HEK293T (cell line): Measurements from ENCODE around the gene KCNN4.
A peak's percentile ranks its signal among the peaks of the same experiment; 100 is the strongest.

Source experiments
- CTCF ChIA-PET: fragments of 350-600 bp; formaldehyde crosslinking; extraction: SDS; loops from one replicate; lab custom pipeline; 2021; ENCODE audit warnings: antibody characterized with exemption, inconsistent platforms; lab: Yijun Ruan, JAX
- POLR2A ChIA-PET: fragments of 350-600 bp; formaldehyde crosslinking; extraction: SDS; loops from one replicate; lab custom pipeline; 2020; ENCODE audit warnings: antibody characterized with exemption, inconsistent platforms; lab: Yijun Ruan, JAX
- DNase-seq: peaks from one replicate; pipeline ENCODE4 v3.0.0; 2012; ENCODE audit warnings: mixed read lengths; ENCODE audit errors: extremely low spot score
- ARNT ChIP-seq: fragments of 450-650 bp; IDR thresholded peaks from 2 replicates; pipeline ENCODE4 v1.6.1; 2017; ENCODE audit warnings: mild to moderate bottlenecking
- BHLHE40 ChIP-seq: fragments of 450-650 bp; IDR thresholded peaks from 2 replicates; pipeline ENCODE4 v1.6.1; 2016; ENCODE audit warnings: mild to moderate bottlenecking, moderate library complexity, borderline replicate concordance
- CTBP1 ChIP-seq: fragments of 450-650 bp; IDR thresholded peaks from 2 replicates; pipeline ENCODE4 v1.6.1; 2016; ENCODE audit warnings: borderline replicate concordance
- ELF4 ChIP-seq: fragments of 450-650 bp; IDR thresholded peaks from 2 replicates; pipeline ENCODE4 v1.6.1; 2017; ENCODE audit warnings: antibody characterized with exemption
- FOXA1 ChIP-seq: fragments of 450-650 bp; IDR thresholded peaks from 2 replicates; pipeline ENCODE4 v1.6.1; 2016; ENCODE audit warnings: mild to moderate bottlenecking
- FOXK2 ChIP-seq: fragments of 450-650 bp; IDR thresholded peaks from 2 replicates; pipeline ENCODE4 v1.6.1; 2016; ENCODE audit warnings: mild to moderate bottlenecking
- FOXM1 ChIP-seq: fragments of 450-650 bp; IDR thresholded peaks from 2 replicates; pipeline ENCODE4 v1.6.1; 2017; ENCODE audit warnings: mild to moderate bottlenecking, borderline replicate concordance
- HDGF ChIP-seq: fragments of 450-650 bp; IDR thresholded peaks from 2 replicates; pipeline ENCODE4 v1.6.1; 2017; ENCODE audit warnings: antibody characterized with exemption, borderline replicate concordance
- L3MBTL2 ChIP-seq: fragments of 450-650 bp; conservative IDR thresholded peaks from 2 replicates; pipeline ENCODE4 v1.6.1; 2016; ENCODE audit warnings: mild to moderate bottlenecking
- LEF1 ChIP-seq: fragments of 450-650 bp; IDR thresholded peaks from 2 replicates; pipeline ENCODE4 v1.6.1; 2017; ENCODE audit warnings: mild to moderate bottlenecking, borderline replicate concordance
- NFRKB ChIP-seq: fragments of 450-650 bp; IDR thresholded peaks from 2 replicates; pipeline ENCODE4 v1.6.1; 2016; ENCODE audit warnings: mild to moderate bottlenecking, moderate library complexity
- SP1 ChIP-seq: fragments of 450-650 bp; IDR thresholded peaks from 2 replicates; pipeline ENCODE4 v1.6.1; 2017
- SUZ12 ChIP-seq: fragments of 450-650 bp; IDR thresholded peaks from 2 replicates; pipeline ENCODE4 v1.6.1; 2016; ENCODE audit warnings: mild to moderate bottlenecking
- TARDBP ChIP-seq: fragments of 450-650 bp; IDR thresholded peaks from 2 replicates; pipeline ENCODE4 v1.6.1; 2016
- ZNF384 ChIP-seq: fragments of 450-650 bp; IDR thresholded peaks from 2 replicates; pipeline ENCODE4 v1.6.1; 2016
- TF ChIP-seq, protein P1 (sequence below): fragments of 450-650 bp; IDR thresholded peaks from 2 replicates; pipeline ENCODE4 v1.6.1; 2016

KCNN4 gene

DNA sequence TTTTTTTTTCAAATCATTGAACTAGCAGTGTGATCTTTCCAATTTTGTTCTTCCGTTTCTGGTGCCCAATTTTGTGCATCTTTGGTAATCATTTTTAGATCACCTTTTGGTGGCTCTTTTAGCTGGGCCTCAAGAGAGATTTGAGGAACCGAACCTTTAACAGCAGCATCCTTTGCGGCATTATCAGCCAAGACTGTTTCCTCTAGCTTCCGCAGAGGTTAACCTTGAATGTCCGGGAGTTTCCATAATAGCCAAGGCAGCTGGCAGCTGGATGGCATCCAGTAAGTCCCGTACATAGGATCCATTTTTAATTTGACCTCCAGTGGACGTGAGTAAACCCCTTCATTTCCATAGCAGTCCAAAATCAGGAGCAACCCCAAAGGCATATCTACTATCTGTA lies 55.3 kb downstream of the KCNN4 start:
- TF ChIP-seq HDGF (no peak), ELF4 (no peak), NFRKB (no peak), TARDBP (no peak), LEF1 (no peak), FOXA1 (no peak), ZNF384 (no peak), SUZ12 (no peak), ARNT (no peak)
- ChIA-PET CTCF (interaction anchor here (0.7 kb wide), 1 partner anchor 62 kb away, joined by 8 read pairs; no protein-coding TSS in a partner anchor), POLR2A (interaction anchor here (1.5 kb wide), 1 partner anchor 30 kb away, joined by 6 read pairs; the partner anchor contains the start of gene SMG9)
- DNase-seq = no peak

GRCh38 chr19:43724896-43725295 lies 55.9 kb downstream of the KCNN4 start:
- DNase-seq = no peak
- TF ChIP-seq CTBP1 = no peak
- TF ChIP-seq NFRKB = no peak
- TF ChIP-seq FOXM1 = no peak
- TF ChIP-seq L3MBTL2 = no peak
- TF ChIP-seq FOXA1 = no peak
- TF ChIP-seq ZNF384 = no peak
- TF ChIP-seq ELF4 = no peak
- CTCF ChIA-PET = no interaction called here
- POLR2A ChIA-PET = no interaction called here

- TF ChIP-seq SP1 = no peak
- TF ChIP-seq CTBP1 = no peak
- TF ChIP-seq ZNF384 = peak; percentile 42; the same call in 1 of the 2 replicates
- TF ChIP-seq HDGF = no peak
- TF ChIP-seq L3MBTL2 = no peak
- DNase-seq = no peak
- POLR2A ChIA-PET = no interaction called here
- CTCF ChIA-PET = interaction anchor here (1.1 kb wide), 1 partner anchor 55 kb away, joined by 6 read pairs; no protein-coding TSS in a partner anchor
These were observed 57.2 kb downstream of the KCNN4 start for GRCh38 chr19:43723588-43723987.

DNA sequence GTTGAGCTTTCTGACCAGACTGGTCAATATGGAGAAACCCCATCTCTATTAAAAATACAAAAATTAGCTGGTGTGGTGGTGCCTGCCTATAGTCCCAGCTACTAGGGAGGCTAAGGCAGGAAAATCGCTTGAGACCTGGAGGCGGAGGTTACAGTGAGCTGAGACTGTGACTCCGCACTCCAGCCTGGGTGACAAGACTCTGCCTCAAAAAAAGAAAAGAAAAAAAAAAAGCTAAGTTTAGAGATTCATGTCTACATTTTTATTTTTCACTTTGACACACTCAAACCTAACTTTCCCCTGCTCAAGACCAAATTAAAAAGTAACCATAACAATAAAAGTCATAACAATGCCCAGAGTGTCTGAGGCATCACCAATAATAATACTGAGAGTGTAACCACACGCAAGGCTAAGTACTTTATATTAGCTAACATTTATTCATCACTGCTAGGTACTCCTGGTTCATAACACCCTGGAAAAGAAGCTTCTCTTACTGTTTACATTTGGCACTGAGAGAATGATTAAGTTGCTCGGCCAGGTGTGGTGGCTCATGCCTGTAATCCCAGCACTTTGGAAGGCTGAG lies 59.2 kb downstream of the KCNN4 start:
- POLR2A ChIA-PET = no interaction called here
- TF ChIP-seq ELF4 (no peak), HDGF (no peak), SP1 (no peak), TARDBP (no peak), LEF1 (no peak), FOXA1 (no peak), L3MBTL2 (no peak), SUZ12 (no peak), NFRKB (no peak), ARNT (no peak), ZNF384 (no peak), BHLHE40 (no peak), CTBP1 (no peak), FOXK2 (no peak), FOXM1 (no peak)
- TF ChIP-seq, protein P1, sequence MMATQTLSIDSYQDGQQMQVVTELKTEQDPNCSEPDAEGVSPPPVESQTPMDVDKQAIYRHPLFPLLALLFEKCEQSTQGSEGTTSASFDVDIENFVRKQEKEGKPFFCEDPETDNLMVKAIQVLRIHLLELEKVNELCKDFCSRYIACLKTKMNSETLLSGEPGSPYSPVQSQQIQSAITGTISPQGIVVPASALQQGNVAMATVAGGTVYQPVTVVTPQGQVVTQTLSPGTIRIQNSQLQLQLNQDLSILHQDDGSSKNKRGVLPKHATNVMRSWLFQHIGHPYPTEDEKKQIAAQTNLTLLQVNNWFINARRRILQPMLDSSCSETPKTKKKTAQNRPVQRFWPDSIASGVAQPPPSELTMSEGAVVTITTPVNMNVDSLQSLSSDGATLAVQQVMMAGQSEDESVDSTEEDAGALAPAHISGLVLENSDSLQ = no peak
- no peak for DNase-seq
- CTCF ChIA-PET = interaction anchor here (0.6 to 0.9 kb wide), 3 partner anchors 49 to 146 kb away, joined by 3 to 6 read pairs (median 3); partner anchors contain the start of genes PINLYP and PLAUR

DNA sequence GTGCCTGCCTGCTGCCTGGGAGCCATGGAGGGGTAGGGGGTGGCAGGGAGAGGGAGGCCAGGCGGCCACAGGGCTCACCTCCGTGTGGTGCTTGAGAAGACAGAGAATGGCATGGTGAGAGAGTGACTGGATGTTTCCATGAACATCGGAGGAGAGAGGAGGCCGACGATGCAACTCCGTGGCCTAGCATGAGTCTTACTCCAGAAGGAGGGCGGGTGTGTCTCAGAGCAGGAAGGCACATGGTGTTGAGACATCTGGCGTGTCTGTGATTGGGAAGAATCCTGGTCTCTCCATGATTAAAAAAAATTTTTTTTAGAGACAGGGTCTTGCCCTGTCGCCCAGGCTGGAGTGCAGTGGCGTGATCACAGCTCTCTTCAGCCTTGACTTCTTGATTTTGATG lies 59.8 kb downstream of the KCNN4 start:
- CTCF ChIA-PET = interaction anchor here (0.6 kb wide), 1 partner anchor 145 kb away, joined by 3 read pairs; the partner anchor contains the start of gene PINLYP
- DNase-seq = no peak

DNA sequence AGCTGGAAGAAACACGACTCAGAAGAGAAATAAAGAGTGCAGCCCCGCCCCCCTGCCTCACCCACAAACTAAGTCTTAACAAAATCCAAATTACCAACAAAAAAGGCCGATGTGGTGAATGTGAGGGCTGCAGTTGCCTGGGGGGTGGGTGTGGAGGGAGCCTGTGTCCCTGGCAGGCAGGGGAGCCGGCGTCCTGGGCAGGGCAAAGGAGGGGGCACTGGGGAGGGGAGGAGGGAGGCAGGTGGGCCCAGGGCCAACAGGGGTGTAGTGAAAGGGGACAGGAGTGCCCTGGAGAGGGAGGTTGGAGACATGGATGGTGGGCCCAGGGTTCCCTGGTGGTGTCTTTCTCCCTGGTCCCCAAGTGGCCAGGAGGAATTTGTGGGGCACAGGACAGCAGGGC lies 60.9 kb downstream of the KCNN4 start:
- CTCF ChIA-PET = no interaction called here
- POLR2A ChIA-PET = no interaction called here
- TF ChIP-seq, protein P1 = no peak
- TF ChIP-seq NFRKB = no peak
- TF ChIP-seq FOXM1 = no peak
- TF ChIP-seq SUZ12 = no peak
- no peak for TF ChIP-seq CTBP1
- DNase-seq = no peak

More for the DNA sequence above, 59.8 kb downstream of the KCNN4 start:
- TF ChIP-seq NFRKB (no peak), SUZ12 (no peak), ELF4 (no peak), CTBP1 (no peak), FOXK2 (no peak), FOXM1 (no peak), SP1 (no peak), L3MBTL2 (no peak)
- POLR2A ChIA-PET = no interaction called here

DNA sequence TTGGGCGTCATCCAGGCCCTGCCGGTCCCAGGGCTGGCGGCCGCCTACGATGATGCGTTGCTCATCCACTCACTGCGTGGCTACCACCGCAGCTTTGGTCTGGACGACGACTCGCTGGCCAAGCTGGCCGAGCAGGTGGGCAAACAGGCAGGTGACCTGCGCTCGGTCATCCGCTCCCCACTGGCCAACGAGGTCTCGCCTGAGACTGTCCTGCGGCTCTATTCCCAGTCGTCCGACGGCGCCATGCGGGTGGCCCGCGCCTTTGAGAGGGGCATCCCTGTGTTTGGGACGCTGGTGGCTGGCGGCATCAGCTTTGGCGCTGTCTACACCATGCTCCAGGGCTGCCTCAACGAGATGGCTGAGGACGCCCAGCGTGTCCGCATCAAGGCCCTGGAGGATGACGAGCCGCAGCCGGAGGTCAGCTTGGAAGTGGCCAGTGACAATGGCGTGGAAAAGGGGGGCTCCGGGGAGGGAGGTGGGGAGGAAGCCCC lies 61.4 kb downstream of the KCNN4 start:
- no peak for DNase-seq
- ChIA-PET CTCF (no interaction called here), POLR2A (no interaction called here)
- TF ChIP-seq SP1 (no peak), SUZ12 (no peak), ARNT (no peak), BHLHE40 (no peak), TARDBP (no peak), HDGF (no peak), ZNF384 (no peak), FOXK2 (no peak), NFRKB (no peak), LEF1 (no peak), FOXM1 (no peak), CTBP1 (no peak), L3MBTL2 (no peak), ELF4 (no peak), FOXA1 (no peak)
- TF ChIP-seq, protein P1 = no peak
